Measurements from ENCODE around the gene DELE1.

The DELE1 gene

DNA sequence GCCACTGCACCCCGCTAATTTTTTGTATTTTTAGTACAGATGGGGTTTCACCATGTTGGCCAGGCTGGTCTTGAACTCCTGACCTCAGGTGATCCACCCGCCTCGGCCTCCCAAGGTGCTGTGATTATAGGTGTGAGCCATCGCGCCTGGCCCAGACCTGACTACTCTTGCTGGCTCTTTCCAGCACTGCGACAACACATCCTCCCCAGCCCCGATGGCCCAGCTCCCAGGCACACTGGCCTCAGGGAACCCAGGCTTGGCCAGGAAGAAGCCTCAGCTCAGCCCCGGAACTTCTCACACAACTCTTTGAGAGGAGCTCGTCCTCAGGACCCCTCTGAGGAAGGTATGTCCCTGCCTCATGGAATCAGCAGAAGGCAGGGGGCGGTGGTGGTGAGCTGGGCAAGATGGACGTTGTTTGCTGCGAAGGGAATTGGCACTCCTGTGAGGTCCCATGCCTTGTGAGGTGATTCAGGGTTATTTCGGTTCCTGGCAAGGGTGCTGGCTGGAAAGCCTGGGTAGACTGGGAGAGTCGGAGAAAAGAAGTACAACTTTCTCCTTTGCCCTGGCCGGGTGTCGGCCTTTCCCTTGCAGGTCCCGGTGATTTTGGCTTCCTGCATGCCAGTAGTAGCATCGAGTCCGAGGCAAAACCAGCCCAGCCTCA lies 5.9 kb downstream of the DELE1 start:
- POLR2A ChIA-PET = no interaction called here
- CTCF ChIA-PET = interaction anchor here (0.8 to 3.1 kb wide), 4 partner anchors 11 to 50 kb away, joined by 3 to 13 read pairs (median 4); no protein-coding TSS in a partner anchor
- TF ChIP-seq, protein P1, sequence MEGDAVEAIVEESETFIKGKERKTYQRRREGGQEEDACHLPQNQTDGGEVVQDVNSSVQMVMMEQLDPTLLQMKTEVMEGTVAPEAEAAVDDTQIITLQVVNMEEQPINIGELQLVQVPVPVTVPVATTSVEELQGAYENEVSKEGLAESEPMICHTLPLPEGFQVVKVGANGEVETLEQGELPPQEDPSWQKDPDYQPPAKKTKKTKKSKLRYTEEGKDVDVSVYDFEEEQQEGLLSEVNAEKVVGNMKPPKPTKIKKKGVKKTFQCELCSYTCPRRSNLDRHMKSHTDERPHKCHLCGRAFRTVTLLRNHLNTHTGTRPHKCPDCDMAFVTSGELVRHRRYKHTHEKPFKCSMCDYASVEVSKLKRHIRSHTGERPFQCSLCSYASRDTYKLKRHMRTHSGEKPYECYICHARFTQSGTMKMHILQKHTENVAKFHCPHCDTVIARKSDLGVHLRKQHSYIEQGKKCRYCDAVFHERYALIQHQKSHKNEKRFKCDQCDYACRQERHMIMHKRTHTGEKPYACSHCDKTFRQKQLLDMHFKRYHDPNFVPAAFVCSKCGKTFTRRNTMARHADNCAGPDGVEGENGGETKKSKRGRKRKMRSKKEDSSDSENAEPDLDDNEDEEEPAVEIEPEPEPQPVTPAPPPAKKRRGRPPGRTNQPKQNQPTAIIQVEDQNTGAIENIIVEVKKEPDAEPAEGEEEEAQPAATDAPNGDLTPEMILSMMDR (IDR thresholded peaks at IDR 0.05; ENCODE audit: insufficient read depth, low read length, missing control alignments) = no peak
- DNase-seq (ENCODE audit: low read depth, low spot score) = no peak
- no peak overlapping the region for H3K4me3 ChIP-seq (ENCODE audit: low read depth, low read length)

DNA sequence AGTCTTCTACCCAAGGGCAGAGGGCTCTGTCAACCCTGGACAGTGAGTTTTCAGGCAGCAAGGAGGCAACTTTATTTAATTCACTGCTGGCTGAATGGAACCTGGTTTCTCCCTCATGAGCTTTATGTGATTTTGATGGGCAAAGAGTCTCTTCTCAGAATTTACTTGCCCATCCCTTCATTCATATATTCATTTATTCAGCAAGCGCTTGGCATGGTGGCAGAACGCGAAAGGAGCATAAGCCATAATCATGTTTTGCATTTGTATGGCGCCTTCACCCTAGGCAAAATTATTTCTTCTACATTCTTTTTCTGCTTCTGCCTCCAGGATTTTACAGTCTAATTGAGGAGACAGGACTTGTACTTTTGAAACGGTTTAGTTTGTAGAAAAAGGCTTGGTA lies 8.0 kb downstream of the DELE1 start:
- DNase-seq (ENCODE audit: low read depth, low spot score) = no peak
- TF ChIP-seq, protein P1 (IDR thresholded peaks at IDR 0.05; ENCODE audit: insufficient read depth, low read length, missing control alignments) = no peak

DNA sequence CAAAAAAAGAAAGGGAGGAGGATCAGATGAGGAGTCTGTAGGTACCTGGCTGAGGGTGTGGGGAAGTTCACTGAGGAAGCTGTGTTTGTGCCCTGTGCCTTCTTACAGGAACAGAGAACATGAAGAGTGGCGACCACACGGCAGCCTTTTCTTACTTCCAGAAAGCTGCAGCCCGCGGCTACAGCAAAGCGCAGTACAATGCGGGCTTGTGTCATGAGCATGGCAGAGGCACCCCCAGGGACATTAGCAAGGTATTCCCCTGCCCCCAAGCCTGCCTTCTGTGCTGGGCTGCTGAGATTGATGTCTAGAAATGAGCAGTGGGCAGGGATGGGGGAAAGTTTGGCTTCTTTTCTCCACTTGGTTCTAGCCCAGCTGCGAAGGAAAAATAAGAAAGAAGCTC lies 9.5 kb downstream of the DELE1 start:
- POLR2A ChIA-PET = interaction anchor here (1.5 kb wide), 1 partner anchor 11 kb away, joined by 3 read pairs; no protein-coding TSS in a partner anchor

More for the DNA sequence above, 8.0 kb downstream of the DELE1 start:
- no peak overlapping the region for H3K4me3 ChIP-seq (ENCODE audit: low read depth, low read length)
- ChIA-PET CTCF (interaction anchor here (2.4 to 3.1 kb wide), 2 partner anchors 9 to 30 kb away, joined by 9 to 13 read pairs; no protein-coding TSS in a partner anchor), POLR2A (no interaction called here)

DNA sequence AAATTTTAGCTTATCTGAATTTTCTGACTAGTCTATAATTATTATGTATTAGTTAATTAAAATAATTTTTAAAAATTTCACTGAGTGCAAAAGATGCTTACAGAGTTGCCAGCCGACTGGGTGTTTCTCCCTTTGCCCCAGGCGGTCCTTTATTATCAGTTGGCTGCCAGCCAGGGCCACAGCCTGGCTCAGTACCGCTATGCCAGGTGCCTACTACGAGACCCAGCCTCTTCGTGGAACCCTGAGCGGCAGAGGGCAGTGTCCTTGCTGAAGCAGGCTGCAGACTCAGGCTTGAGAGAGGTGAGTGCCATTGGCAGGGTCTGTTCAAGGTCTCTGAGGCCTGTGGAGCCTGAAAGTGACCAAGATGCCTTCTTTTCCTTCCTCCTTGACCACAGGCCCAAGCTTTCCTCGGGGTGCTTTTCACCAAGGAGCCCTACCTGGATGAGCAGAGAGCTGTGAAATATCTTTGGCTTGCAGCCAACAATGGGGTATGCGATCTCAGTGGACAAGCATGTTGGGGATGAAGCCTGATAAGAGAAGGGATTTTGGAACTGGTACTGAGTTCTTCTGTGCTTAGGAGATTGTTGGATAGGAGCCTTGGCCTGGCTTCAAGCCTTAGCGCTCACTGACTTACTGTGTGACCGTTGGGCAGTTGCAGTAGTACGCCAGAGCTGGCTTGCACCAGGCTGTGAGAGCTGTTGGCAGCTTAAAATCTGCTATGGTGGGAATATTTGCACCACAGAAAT lies 10.6 kb downstream of the DELE1 start:
- no peak for DNase-seq (ENCODE audit: low read depth, low spot score)
- ChIA-PET POLR2A (interaction anchor here (1.5 kb wide), 1 partner anchor 10 kb away, joined by 3 read pairs; no protein-coding TSS in a partner anchor), CTCF (interaction anchor here (0.9 to 1.9 kb wide), 4 partner anchors 14 to 55 kb away, joined by 3 to 7 read pairs (median 4); no protein-coding TSS in a partner anchor)
- TF ChIP-seq, protein P1 (IDR thresholded peaks at IDR 0.05; ENCODE audit: insufficient read depth, low read length, missing control alignments) = no peak
- H3K4me3 ChIP-seq (ENCODE audit: low read depth, low read length) = no peak overlapping the region

More for the DNA sequence above, 9.5 kb downstream of the DELE1 start:
- TF ChIP-seq, protein P1 (IDR thresholded peaks at IDR 0.05; ENCODE audit: insufficient read depth, low read length, missing control alignments) = no peak
- CTCF ChIA-PET = interaction anchor here (0.9 to 1.9 kb wide), 2 partner anchors 15 to 28 kb away, joined by 3 to 7 read pairs; no protein-coding TSS in a partner anchor
- no peak overlapping the region for H3K4me3 ChIP-seq (ENCODE audit: low read depth, low read length)
- no peak for DNase-seq (ENCODE audit: low read depth, low spot score)

DNA sequence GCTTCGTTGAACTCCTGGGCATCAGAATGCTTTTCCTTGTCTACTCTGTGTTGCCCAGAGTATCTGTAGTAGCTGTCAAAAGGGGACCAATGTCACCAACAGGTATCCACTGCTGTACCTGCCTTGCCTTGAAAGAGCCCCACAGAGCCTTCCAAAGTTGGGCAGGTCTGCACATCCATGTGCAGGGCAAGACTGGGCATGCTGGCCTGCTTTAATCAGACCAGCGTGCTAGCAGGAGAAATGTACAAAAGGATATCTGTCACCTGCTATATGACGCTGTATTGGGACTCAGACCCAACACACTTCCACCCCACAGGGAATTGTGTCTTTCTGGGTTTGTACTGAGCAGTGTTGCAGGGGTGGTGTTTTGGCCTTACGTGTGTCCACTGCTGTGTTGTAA lies 11.9 kb downstream of the DELE1 start:
- ChIA-PET POLR2A (no interaction called here), CTCF (interaction anchor here (1.6 to 1.7 kb wide), 2 partner anchors 25 to 244 kb away, joined by 4 read pairs; no protein-coding TSS in a partner anchor)
- H3K4me3 ChIP-seq (ENCODE audit: low read depth, low read length) = no peak overlapping the region

More for the DNA sequence above, 11.9 kb downstream of the DELE1 start:
- no peak for DNase-seq (ENCODE audit: low read depth, low spot score)
- TF ChIP-seq, protein P1 (IDR thresholded peaks at IDR 0.05; ENCODE audit: insufficient read depth, low read length, missing control alignments) = no peak
